Smooth muscle cell (in vitro differentiated cells): Measurements from ENCODE around the gene MAML1. TPM values are rescaled to one million over a fixed set of nuclear protein-coding genes. Genes with fewer than 3 reads are reported as not detected.
"Not testable (repeated sequence)": the region's sequence is repeated elsewhere in the genome, so short reads cannot be mapped to it uniquely, and the experiment has no call there.

Experiments used
- DNase-seq: peaks from one replicate; lab custom pipeline; 2025; ENCODE audit not compliant: unreplicated experiment; lab: John Stamatoyannopoulos, UW
- H2AFZ ChIP-seq: fragments of 200-600 bp; sonication (generic); 2 replicates; pipeline ENCODE4 v1.6.0; 2016; ENCODE audit warnings: antibody characterized with exemption, low read depth, mild to moderate bottlenecking
- H3F3A ChIP-seq: fragments of 200-600 bp; sonication (generic); 2 replicates; pipeline ENCODE4 v1.6.0; 2017; ENCODE audit warnings: antibody characterized with exemption, low read depth
- H3K27ac ChIP-seq: fragments of 200-600 bp; sonication (generic); 2 replicates; pipeline ENCODE4 v1.5.1; 2016; ENCODE audit warnings: low read depth, mild to moderate bottlenecking
- H3K27me3 ChIP-seq: fragments of 200-600 bp; sonication (generic); 2 replicates; pipeline ENCODE4 v1.6.1; 2016; ENCODE audit warnings: low read depth, mild to moderate bottlenecking
- H3K36me3 ChIP-seq: fragments of 200-600 bp; sonication (generic); 2 replicates; pipeline ENCODE4 v1.5.1; 2016; ENCODE audit warnings: low read depth
- H3K4me1 ChIP-seq: fragments of 200-600 bp; sonication (generic); 2 replicates; pipeline ENCODE4 v1.5.1; 2016; ENCODE audit warnings: low read depth
- H3K4me2 ChIP-seq: fragments of 200-600 bp; sonication (generic); 2 replicates; pipeline ENCODE4 v1.6.0; 2016; ENCODE audit warnings: mild to moderate bottlenecking
- H3K4me3 ChIP-seq: fragments of 200-600 bp; sonication (generic); 2 replicates; pipeline ENCODE4 v1.5.1; 2016; ENCODE audit warnings: mild to moderate bottlenecking
- H3K79me2 ChIP-seq: fragments of 200-600 bp; sonication (generic); 2 replicates; pipeline ENCODE4 v1.6.0; 2016; ENCODE audit warnings: low read depth, mild to moderate bottlenecking
- H3K9ac ChIP-seq: fragments of 200-600 bp; sonication (generic); 2 replicates; pipeline ENCODE4 v1.6.0; 2016; ENCODE audit warnings: low read depth
- H3K9me3 ChIP-seq: fragments of 200-600 bp; sonication (generic); replicated peaks from 2 replicates; pipeline ENCODE4 v1.5.1; 2016; ENCODE audit warnings: low read depth
- H4K20me1 ChIP-seq: fragments of 200-600 bp; sonication (generic); 2 replicates; pipeline ENCODE4 v1.6.0; 2016; ENCODE audit warnings: low read depth
- WGBS: methylation state at CpG from one replicate; pipeline ENCODE4 v1.1.7; 2016; ENCODE audit warnings: low lambda C conversion rate; 5-methylcytosine and 5-hydroxymethylcytosine counted together
- polyA plus RNA-seq: library from polyadenylated mRNA; unstranded; fragments of >200 nt; fragmentation: Nextera tagmentation; extraction: Ambion mirVana; gene quantifications from 2 replicates; pipeline ENCODE4 v1.2.1, GENCODE V29; 2016
- total RNA-seq: library from RNA; depleted of rRNA; stranded (reverse); fragments of >200 nt; gene quantifications from 2 replicates; pipeline ENCODE4 v1.2.3, GENCODE V29; 2014
- TF ChIP-seq, protein P1 (sequence below): fragments of 200-600 bp; sonication (generic); IDR thresholded peaks from 2 replicates; pipeline ENCODE4 v1.5.1; 2017; ENCODE audit warnings: borderline replicate concordance, mild to moderate bottlenecking, antibody characterized with exemption; ENCODE audit not compliant: insufficient read depth, poor library complexity, severe bottlenecking

The MAML1 gene
- 11.5 and 14.4 TPM in 2 replicates for total RNA-seq
- 9.9 and 12.1 TPM in 2 replicates for polyA plus RNA-seq

DNA sequence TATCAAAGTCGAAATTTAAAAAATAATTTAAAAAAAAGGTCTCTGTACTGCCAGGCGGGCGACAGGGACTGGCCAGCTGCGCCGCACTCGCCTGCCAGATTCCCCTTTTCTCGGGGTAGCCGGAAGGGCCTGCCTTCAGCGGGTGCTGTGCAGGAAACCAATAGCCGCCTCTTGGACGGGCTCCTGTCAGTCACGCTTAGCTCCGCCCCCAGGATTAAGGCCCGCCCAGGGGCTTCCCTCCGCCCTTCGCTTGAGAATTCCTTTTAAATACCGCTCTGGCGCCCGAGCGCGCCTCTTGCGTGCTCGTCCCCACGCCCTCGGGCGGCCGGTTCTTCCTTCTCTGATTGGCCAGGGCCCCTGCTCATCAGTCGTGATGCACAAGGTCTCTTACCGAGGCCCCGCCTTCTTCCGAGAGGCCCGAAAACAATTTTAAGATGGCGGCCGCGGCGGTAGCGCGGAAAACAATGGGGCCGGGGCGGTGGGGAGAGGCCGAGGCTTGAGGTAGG lies at the start of gene MAML1:
Gene MAML1 (plus strand): TSS at position 411 of the 506 bp plus-strand sequence. CDS start 291 bp downstream, outside the sequence.
- no peaks in the 10 kb centered on the region for H3K27me3 ChIP-seq
- peaks cover 22% of the 10 kb centered on the region for H3K36me3 ChIP-seq
- peak within 1 kb of the TSS; percentile 86 for H3K9ac ChIP-seq
- peaks cover 42% of the 10 kb centered on the region for H4K20me1 ChIP-seq
- peak within 1 kb of the TSS; percentile 29 for H2AFZ ChIP-seq
- H3K27ac ChIP-seq = peak within 1 kb of the TSS; percentile 88
- peak within 1 kb of the TSS; percentile 94 for H3K4me2 ChIP-seq
- no peaks in the 10 kb centered on the region for H3K9me3 ChIP-seq
- WGBS = 2% methylated on average over 41 of the region's 41 CpGs
- H3F3A ChIP-seq = peaks cover 42% of the 10 kb centered on the region
- peak; percentile 95 for DNase-seq
- TF ChIP-seq, protein P1, sequence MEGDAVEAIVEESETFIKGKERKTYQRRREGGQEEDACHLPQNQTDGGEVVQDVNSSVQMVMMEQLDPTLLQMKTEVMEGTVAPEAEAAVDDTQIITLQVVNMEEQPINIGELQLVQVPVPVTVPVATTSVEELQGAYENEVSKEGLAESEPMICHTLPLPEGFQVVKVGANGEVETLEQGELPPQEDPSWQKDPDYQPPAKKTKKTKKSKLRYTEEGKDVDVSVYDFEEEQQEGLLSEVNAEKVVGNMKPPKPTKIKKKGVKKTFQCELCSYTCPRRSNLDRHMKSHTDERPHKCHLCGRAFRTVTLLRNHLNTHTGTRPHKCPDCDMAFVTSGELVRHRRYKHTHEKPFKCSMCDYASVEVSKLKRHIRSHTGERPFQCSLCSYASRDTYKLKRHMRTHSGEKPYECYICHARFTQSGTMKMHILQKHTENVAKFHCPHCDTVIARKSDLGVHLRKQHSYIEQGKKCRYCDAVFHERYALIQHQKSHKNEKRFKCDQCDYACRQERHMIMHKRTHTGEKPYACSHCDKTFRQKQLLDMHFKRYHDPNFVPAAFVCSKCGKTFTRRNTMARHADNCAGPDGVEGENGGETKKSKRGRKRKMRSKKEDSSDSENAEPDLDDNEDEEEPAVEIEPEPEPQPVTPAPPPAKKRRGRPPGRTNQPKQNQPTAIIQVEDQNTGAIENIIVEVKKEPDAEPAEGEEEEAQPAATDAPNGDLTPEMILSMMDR = no peak
- H3K4me1 ChIP-seq = peaks cover 8% of the 10 kb centered on the region
- peaks cover 42% of the 10 kb centered on the region for H3K79me2 ChIP-seq
- H3K4me3 ChIP-seq = peak within 1 kb of the TSS; percentile 91

- not testable (repeated sequence) for H4K20me1 ChIP-seq, H3F3A ChIP-seq, H3K4me1 ChIP-seq, H3K27me3 ChIP-seq, H3K4me3 ChIP-seq, H3K4me2 ChIP-seq, H3K79me2 ChIP-seq, H3K27ac ChIP-seq, H2AFZ ChIP-seq, H3K36me3 ChIP-seq, DNase-seq, H3K9me3 ChIP-seq, H3K9ac ChIP-seq
- WGBS = 85% methylated on average over 9 of the region's 9 CpGs
These were observed 43.4 kb upstream of the MAML1 start for GRCh38 chr5:179689212-179689611.

GRCh38 chr5:179694561-179694960 lies 38.1 kb upstream of the MAML1 start:
- Histone ChIP-seq H3K4me2 (no peak overlapping the region), H3K9ac (no peak overlapping the region), H3K9me3 (no peaks in the 10 kb centered on the region), H3K27ac (no peak overlapping the region), H3F3A (no peaks in the 10 kb centered on the region), H3K27me3 (no peaks in the 10 kb centered on the region), H3K79me2 (peaks cover 13% of the 10 kb centered on the region), H3K4me3 (no peak overlapping the region), H4K20me1 (peaks cover 1% of the 10 kb centered on the region), H3K36me3 (no peaks in the 10 kb centered on the region), H2AFZ (no peak overlapping the region), H3K4me1 (peaks cover 4% of the 10 kb centered on the region)
- WGBS = 91% methylated on average over 6 of the region's 6 CpGs
- DNase-seq = no peak
- TF ChIP-seq, protein P1 = no peak

DNA sequence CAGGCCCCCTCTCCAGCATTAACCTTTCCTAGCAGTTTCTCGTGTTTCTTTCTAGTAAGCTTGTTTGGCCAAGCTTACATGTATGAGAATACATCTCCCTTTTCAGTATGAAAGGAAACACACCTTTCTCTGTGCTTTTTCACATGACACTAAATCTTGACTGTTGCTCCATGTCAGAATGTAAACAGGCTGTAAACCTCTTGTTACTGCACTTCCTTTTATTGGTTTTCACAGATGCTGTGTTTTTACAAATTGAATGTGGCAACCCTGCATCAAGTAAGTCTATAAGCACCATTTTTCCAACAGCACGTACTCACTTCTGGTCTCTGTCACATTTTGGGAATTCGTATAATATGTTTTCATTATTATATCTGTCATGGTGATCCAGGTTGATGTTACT lies 36.0 kb upstream of the MAML1 start:
- H3K4me3 ChIP-seq = no peak overlapping the region
- H3K79me2 ChIP-seq = peaks cover 34% of the 10 kb centered on the region
- H3K4me2 ChIP-seq = no peak overlapping the region
- WGBS = 86% methylated on average over 3 of the region's 3 CpGs
- H2AFZ ChIP-seq = no peak overlapping the region
- peaks cover 13% of the 10 kb centered on the region for H3K4me1 ChIP-seq
- peaks cover 22% of the 10 kb centered on the region for H4K20me1 ChIP-seq
- H3K36me3 ChIP-seq = no peaks in the 10 kb centered on the region
- H3K27ac ChIP-seq = no peak overlapping the region
- H3K9me3 ChIP-seq = no peaks in the 10 kb centered on the region
- no peak for DNase-seq
- no peaks in the 10 kb centered on the region for H3K27me3 ChIP-seq
- H3F3A ChIP-seq = no peaks in the 10 kb centered on the region
- TF ChIP-seq, protein P1 = no peak
- no peak overlapping the region for H3K9ac ChIP-seq
